ENCODE results near the gene SUSD6. TPM values are rescaled to one million over a fixed set of nuclear protein-coding genes. Genes with fewer than 3 reads are reported as not detected.

The SUSD6 gene
- total RNA-seq, 1 donor: 17.7 TPM

GRCh38 chr14:69573205-69573830 is 38.1 kb upstream of the SUSD6 start:
- Histone ChIP-seq H2AFZ (ENCODE audit: low read length) (no peak overlapping the region), H3K27me3 (ENCODE audit: insufficient read depth, low read length) (peaks cover 84% of the 10 kb centered on the region), H3K27ac (ENCODE audit: low read depth, low read length) (no peak overlapping the region), H3K9me3 (ENCODE audit: low read depth, low read length) (no peaks in the 10 kb centered on the region), H3K79me2 (ENCODE audit: insufficient read depth, low read length) (no peaks in the 10 kb centered on the region), H4K20me1 (ENCODE audit: insufficient read depth, low read length) (no peaks in the 10 kb centered on the region), H3K4me1 (ENCODE audit: insufficient read depth, low read length) (no peaks in the 10 kb centered on the region), H3K4me2 (ENCODE audit: insufficient read depth, low read length) (no peak overlapping the region), H3K4me3 (ENCODE audit: insufficient read depth, low read length) (no peak overlapping the region), H3K36me3 (ENCODE audit: insufficient read depth, low read length) (no peaks in the 10 kb centered on the region)
- no peak for TF ChIP-seq CTCF (IDR thresholded peaks at IDR 0.05; ENCODE audit: extremely low read depth, low read depth, low read length)
- no peak for DNase-seq (ENCODE audit: insufficient read length, low spot score, missing footprints)

- no peak overlapping the region for H2AFZ ChIP-seq (ENCODE audit: low read length)
- no peak overlapping the region for H3K4me3 ChIP-seq (ENCODE audit: insufficient read depth, low read length)
These were observed 37.5 kb upstream of the SUSD6 start for GRCh38 chr14:69573831-69574262.

GRCh38 chr14:69574263-69574953 is 37.0 kb upstream of the SUSD6 start, which contains the start of gene CCDC177:
Gene CCDC177, minus strand, starts transcription at chr14:69574871. Its CDS starts 1,249 bp downstream, at chr14:69573622.
- peak; percentile 97 for DNase-seq (ENCODE audit: insufficient read length, low spot score, missing footprints)
- peaks cover 1% of the 10 kb centered on the region for H3K4me1 ChIP-seq (ENCODE audit: insufficient read depth, low read length)
- H4K20me1 ChIP-seq (ENCODE audit: insufficient read depth, low read length): no peaks in the 10 kb centered on the region
- H3K27ac ChIP-seq (ENCODE audit: low read depth, low read length): no peak within 1 kb of the TSS
- H3K79me2 ChIP-seq (ENCODE audit: insufficient read depth, low read length): no peaks in the 10 kb centered on the region
- H3K4me3 ChIP-seq (ENCODE audit: insufficient read depth, low read length): no peak within 1 kb of the TSS
- TF ChIP-seq CTCF (IDR thresholded peaks at IDR 0.05; ENCODE audit: extremely low read depth, low read depth, low read length): peak; percentile 94
- H3K9me3 ChIP-seq (ENCODE audit: low read depth, low read length): no peaks in the 10 kb centered on the region
- peaks cover 76% of the 10 kb centered on the region for H3K27me3 ChIP-seq (ENCODE audit: insufficient read depth, low read length)
- H3K36me3 ChIP-seq (ENCODE audit: insufficient read depth, low read length): no peaks in the 10 kb centered on the region
- H3K4me2 ChIP-seq (ENCODE audit: insufficient read depth, low read length): peak within 1 kb of the TSS; percentile 64
- no peak within 1 kb of the TSS for H2AFZ ChIP-seq (ENCODE audit: low read length)

More at GRCh38 chr14:69573831-69574262, 37.5 kb upstream of the SUSD6 start:
- no peaks in the 10 kb centered on the region for H3K9me3 ChIP-seq (ENCODE audit: low read depth, low read length)
- no peaks in the 10 kb centered on the region for H3K36me3 ChIP-seq (ENCODE audit: insufficient read depth, low read length)
- H3K79me2 ChIP-seq (ENCODE audit: insufficient read depth, low read length): no peaks in the 10 kb centered on the region
- TF ChIP-seq CTCF (IDR thresholded peaks at IDR 0.05; ENCODE audit: extremely low read depth, low read depth, low read length): no peak
- no peak overlapping the region for H3K27ac ChIP-seq (ENCODE audit: low read depth, low read length)
- H3K27me3 ChIP-seq (ENCODE audit: insufficient read depth, low read length): peaks cover 82% of the 10 kb centered on the region
- peak; percentile 87 for DNase-seq (ENCODE audit: insufficient read length, low spot score, missing footprints)
- no peak overlapping the region for H3K4me2 ChIP-seq (ENCODE audit: insufficient read depth, low read length)
- H3K4me1 ChIP-seq (ENCODE audit: insufficient read depth, low read length): no peaks in the 10 kb centered on the region
- no peaks in the 10 kb centered on the region for H4K20me1 ChIP-seq (ENCODE audit: insufficient read depth, low read length)

GRCh38 chr14:69574954-69575295 is 36.5 kb upstream of the SUSD6 start:
- no peak overlapping the region for H3K27ac ChIP-seq (ENCODE audit: low read depth, low read length)
- peaks cover 71% of the 10 kb centered on the region for H3K27me3 ChIP-seq (ENCODE audit: insufficient read depth, low read length)
- DNase-seq (ENCODE audit: insufficient read length, low spot score, missing footprints): no peak
- H3K4me1 ChIP-seq (ENCODE audit: insufficient read depth, low read length): peaks cover 6% of the 10 kb centered on the region
- H3K36me3 ChIP-seq (ENCODE audit: insufficient read depth, low read length): no peaks in the 10 kb centered on the region
- no peaks in the 10 kb centered on the region for H4K20me1 ChIP-seq (ENCODE audit: insufficient read depth, low read length)
- TF ChIP-seq CTCF (IDR thresholded peaks at IDR 0.05; ENCODE audit: extremely low read depth, low read depth, low read length): no peak
- no peaks in the 10 kb centered on the region for H3K9me3 ChIP-seq (ENCODE audit: low read depth, low read length)
- peak overlapping the region; percentile 64 for H3K4me2 ChIP-seq (ENCODE audit: insufficient read depth, low read length)
- H3K79me2 ChIP-seq (ENCODE audit: insufficient read depth, low read length): no peaks in the 10 kb centered on the region
- H3K4me3 ChIP-seq (ENCODE audit: insufficient read depth, low read length): no peak overlapping the region
- H2AFZ ChIP-seq (ENCODE audit: low read length): no peak overlapping the region

Measured in osteoblast (primary cell).